Right renal cortex interstitium (tissue), 3 donors: ENCODE data around the gene LIN28B. TPM values are rescaled to one million over a fixed set of nuclear protein-coding genes. Genes with fewer than 3 reads are reported as not detected.

ENCODE experiments used
- DNase-seq, 3 donors: peaks; one replicate each; pipeline ENCODE4 v3.0.0-alpha.2; 2013; ENCODE audit warnings: low read depth in 3 of 3, low spot score in 2 of 3
- polyA plus RNA-seq, 3 donors: library from polyadenylated mRNA; unstranded; fragments of 120-200 nt; gene quantifications; one replicate each; pipeline ENCODE4 v1.2.1, GENCODE V29; 2013; ENCODE audit not compliant: insufficient read length in 3 of 3

LIN28B gene
- polyA plus RNA-seq, 3 donors: 0.11 to 0.40 (median 0.14) TPM

DNA sequence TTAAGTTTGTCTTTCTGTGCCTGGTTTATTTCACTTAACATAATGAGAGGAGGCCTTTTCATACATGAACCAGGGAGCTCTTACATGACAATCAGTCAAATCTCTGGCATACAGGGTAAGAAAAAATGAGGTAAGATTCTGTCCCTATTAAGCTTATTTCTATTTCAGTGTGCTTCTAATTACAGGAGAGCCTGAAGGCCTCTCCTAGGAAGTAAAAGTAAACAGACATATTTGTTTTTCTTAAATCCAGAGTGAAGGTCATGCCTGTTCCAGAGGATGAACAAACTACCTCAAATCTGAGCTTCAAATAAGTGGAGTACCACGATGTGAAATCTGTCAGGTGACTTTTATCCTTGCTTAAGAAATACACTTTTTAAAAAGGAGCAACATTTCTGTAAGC, 150.3 kb downstream of the LIN28B start:
- no peak for DNase-seq

DNA sequence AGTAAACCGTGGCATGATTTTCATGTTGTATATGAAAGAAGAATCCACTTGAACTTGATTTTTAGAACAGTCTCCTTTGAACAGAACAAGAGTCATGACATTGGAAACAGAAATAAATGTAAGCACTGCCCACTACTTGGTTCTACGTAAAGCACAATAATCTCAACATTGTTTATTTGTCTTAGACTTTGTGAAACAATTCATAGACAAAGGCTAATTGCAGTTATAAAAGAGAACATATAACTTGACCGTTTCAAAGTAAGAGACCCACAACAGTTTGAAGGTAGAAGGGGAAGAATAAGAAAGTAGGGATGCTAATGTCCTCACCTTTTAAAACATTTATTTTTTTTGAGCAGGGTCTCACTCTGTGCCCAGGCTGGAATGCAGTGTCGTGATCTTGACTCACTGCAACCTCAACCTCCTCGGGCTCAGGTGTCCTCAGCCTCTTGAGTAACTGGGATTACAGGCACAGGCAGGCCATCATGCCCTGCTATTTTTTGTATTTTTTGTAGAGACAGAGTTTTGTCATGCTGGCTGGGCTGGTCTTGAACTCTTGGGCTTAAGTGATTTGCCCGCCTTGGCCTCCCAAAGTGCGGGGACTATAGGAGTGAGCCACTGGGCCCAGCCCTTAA, 151.8 kb downstream of the LIN28B start:
- no peak for DNase-seq

DNA sequence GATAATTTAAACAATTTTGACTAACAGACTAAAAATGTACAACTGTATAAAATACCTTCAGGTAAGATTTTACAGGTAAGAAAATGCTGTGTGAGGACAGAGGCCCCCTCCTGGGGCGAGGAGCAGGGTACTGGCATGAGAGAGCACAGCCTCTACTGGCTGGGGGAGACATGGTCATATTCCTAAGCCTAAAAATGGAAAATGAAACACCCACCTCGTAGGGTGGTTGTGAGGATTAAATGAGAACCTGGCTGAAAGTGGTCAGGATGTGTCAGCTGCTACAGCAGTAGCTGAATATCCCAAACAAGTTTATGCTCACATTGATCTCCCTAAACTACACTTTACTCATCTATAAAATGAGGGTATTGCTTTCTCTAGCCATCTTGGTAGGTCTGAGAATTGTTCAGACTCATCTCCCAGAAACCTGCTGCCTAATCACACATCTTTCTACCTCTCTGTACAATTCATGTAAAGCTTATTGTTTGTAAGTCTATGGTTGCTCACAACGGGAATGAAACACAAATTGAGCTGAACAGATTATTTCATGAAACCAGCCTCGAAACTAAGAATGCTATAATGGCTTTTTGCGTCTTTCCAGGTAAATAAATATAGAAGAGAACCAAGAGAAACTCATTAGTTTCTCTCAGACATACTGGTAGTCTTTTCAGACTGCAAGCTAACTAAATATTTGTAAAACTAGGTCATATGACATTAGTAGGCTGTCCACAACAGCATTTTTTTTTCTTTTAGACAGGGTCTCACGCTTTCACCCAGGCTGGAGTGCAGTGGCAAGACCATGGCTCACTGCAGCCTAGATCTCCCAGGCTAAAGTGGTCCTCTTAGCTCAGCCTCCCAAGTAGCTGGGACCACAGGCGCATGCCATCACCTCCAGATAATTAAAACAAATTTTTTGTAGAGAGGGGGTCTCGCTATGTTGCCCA, 153.3 kb downstream of the LIN28B start:
- DNase-seq: no peak

DNA sequence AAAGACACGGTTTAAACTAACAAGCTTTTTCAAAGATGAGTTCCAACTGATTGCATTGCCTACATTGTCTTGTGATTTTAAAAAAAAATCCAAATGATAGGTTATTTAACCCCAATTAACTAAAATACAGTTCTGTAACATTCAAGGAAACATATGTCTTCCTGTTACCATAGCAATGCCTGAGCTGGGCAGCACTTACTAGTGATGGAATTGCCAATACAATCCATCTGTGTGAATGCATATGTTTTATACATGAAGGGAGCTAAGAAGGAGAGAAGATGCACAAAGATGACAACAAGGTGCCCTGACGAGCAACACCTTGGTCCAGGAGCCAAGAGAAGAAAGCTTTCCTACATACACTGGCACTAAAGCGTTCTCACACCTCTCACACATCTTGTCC, 154.2 kb downstream of the LIN28B start:
- DNase-seq: no peak

DNA sequence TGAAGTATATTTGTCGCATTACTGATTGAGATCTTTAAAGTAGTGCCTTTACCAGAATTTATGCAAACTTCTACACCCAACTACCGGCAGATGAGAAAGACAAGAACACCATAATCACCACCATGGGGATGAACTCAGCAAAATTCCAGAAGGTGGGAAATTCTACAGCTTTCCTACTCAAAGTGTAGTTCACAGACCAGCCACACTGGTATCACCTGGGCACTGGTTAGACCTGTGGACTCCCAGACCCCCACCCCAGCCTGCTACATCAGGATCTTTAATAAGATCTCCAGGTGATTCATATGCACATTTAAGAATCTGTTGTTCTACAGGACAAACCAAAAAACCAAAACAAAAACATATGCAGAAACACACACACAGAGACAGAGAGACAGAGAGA, 155.0 kb downstream of the LIN28B start:
- no peak for DNase-seq

DNA sequence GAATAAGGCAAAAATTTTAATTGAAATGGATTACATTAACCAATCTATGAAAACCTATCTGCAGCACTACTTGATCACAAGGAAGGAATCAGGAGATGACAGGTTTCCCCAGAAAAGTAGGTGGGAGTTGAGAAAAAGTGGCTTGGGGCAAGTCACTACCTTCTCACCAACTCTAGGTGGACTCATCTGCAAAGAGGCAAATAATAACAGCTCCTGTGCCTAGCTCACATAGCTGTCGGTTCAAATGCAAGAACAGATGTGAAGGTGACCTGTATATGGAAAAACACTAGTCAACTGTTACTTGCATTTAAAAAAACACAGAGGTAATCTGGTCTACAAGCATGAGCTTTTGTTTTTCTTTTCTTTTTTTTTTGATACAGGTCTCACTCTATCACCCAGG, 155.7 kb downstream of the LIN28B start:
- no peak for DNase-seq

DNA sequence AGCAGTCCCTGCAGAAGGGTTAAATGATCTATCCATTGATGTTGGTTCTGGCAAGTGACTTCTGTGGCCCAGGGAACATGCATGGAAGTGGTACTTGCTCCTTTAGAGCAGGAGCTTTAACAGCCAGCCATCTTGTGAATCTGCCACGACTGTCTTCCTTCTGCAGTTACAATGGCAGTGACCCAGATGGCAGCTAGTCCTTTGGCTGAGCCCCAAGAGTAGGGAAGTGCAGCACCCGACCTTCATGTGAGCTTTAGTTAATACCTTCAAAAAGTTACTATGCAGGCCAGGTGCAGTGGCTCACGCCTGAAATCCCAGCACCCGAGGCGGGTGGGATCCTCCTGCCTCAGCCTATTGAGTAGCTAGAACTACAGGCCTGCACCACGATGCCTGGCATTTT, 156.5 kb downstream of the LIN28B start:
- no peak for DNase-seq

DNA sequence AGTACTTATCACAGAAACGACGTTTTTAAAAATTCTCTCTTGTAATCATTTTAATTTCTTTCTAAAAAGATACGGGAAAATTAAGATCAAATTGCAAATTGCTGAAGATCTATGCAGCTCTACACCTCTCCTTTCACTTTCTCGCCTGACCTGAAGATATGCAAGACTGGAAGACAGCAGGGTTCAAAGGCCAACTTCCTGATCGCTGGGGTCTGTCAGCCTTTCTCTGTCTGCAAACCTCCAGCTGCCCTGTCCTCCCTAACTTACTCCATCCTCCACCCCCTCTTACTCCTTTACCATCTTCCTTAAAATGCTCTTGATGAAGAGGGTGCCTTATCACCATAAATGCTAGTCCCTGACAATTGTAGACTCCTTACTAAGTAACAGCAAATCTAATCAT, 159.2 kb downstream of the LIN28B start:
- no peak for DNase-seq

DNA sequence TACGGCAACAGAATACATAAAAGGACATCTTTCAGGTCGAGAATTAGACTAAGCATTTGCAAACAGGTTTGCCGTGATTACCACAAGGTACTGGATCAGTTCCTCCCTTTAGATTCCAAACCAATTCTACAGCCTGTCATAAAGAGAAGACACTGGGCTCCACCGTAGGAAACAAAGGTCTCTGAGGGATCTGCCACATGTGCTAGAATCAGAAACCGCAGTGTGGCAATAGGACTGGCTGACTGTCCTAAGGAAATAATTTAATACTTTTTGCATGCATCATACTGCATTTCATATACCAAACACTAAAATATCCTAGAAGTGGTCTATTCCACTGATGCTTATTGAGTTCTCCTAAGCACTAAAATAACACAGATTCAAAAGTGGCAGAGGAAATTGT, 163.7 kb downstream of the LIN28B start:
- DNase-seq: no peak

DNA sequence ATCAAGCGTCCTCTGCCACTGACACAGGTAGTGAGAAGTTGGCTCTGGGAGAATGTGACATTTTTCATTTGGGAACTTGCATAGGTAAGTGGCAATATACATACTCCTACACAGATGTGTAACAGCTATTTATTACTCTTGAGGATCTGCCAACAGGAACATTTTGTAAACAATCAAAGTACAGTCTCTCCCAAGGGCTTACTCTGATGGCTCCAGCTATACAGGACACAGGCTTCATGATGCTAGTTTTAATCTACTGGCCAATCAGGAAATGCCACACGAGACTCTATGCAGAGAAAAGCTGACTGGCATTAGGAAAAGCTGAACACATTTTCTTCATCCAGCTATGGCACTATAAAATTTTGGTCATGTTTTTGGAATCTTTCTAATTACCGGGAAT, 165.1 kb downstream of the LIN28B start:
- no peak for DNase-seq

DNA sequence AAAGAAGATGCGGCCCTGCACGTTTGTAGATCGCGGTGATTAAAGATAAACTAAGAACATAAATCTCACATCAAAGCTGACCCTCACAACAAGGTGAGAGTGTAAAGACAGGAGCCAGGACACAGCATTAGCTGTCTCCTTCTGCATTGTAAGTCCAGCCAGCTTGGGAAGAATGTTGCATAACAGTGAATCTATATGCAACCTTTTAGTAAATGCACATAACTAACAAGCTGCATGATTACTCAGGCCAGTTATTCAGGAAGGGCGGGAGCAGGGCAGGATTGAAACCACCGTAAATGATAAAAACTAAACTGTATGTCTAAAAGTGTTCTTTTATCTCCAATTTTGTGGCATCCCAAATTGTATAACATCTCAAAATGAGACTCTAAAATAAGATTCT, 165.8 kb downstream of the LIN28B start:
- no peak for DNase-seq

Other genes starting within 250 kb of the LIN28B start
- gene HACE1, start 97.2 kb upstream of the LIN28B start, polyA plus RNA-seq: 10 to 100 TPM; 20.8 to 23.9 (median 23.3) TPM
- under 1 TPM; 0.26 to 0.52 (median 0.43) TPM for gene POPDC3, start 222.9 kb downstream of the LIN28B start, polyA plus RNA-seq